Testis (tissue), 3 donors: ENCODE data around the gene CA7. TPM values are rescaled to one million over a fixed set of nuclear protein-coding genes. Genes with fewer than 3 reads are reported as not detected.

Experiments used
- DNase-seq: peaks from one replicate; pipeline ENCODE4 v3.0.0-alpha.2; 2019
- H3K27ac ChIP-seq, 2 donors: fragments of 200-600 bp; sonication (generic); one replicate each; pipeline ENCODE4 v1.5.1; 2019
- H3K27me3 ChIP-seq: fragments of 200-600 bp; sonication (generic); one replicate; pipeline ENCODE4 v1.5.1; 2019
- H3K36me3 ChIP-seq: fragments of 200-600 bp; sonication (generic); one replicate; pipeline ENCODE4 v1.5.1; 2017; ENCODE audit warnings: low read depth; ENCODE audit errors: missing control alignments
- H3K4me1 ChIP-seq: fragments of 200-600 bp; sonication (generic); one replicate; pipeline ENCODE4 v1.5.1; 2019
- H3K4me3 ChIP-seq, 2 donors: fragments of 200-600 bp; sonication (generic); one replicate each; pipeline ENCODE4 v1.5.1; 2017 to 2019
- H3K9me3 ChIP-seq: fragments of 200-600 bp; sonication (generic); one replicate; pipeline ENCODE4 v1.5.1; 2017
- CTCF ChIP-seq, 3 experiments: fragments of 450-650 bp in 2 of 3; fragments of 200-600 bp in 1 of 3; sonication (generic) in 1 of 3; IDR thresholded peaks; one replicate each; pipeline ENCODE4 v1.5.1; 2016 to 2019; ENCODE audit warnings: antibody characterized with exemption in 3 of 3, mild to moderate bottlenecking in 2 of 3, moderate library complexity in 1 of 3
- POLR2A ChIP-seq: fragments of 450-650 bp; IDR thresholded peaks from one replicate; pipeline ENCODE4 v1.6.1; 2017; ENCODE audit warnings: antibody characterized with exemption, mild to moderate bottlenecking, moderate library complexity
- WGBS, 2 donors: methylation state at CpG; one replicate each; pipeline ENCODE4 v1.1.5; 2018; 5-methylcytosine and 5-hydroxymethylcytosine counted together
- intact Hi-C: fragments of 100-400 bp; cut with DNase I; formaldehyde crosslinking; loops from one replicate; pipeline ENCODE4 v1.15.1; 2023; ENCODE audit warnings: low total_unique reads
- polyA plus RNA-seq: library from polyadenylated mRNA; stranded (reverse); fragments of 350-450 nt; fragmentation: Illumina TruSeq; extraction: RNeasy Lipid Tissue Mini Kit (QIAGEN cat#74804); gene quantifications from one replicate; pipeline ENCODE4 v1.2.3, GENCODE V29; 2014; ENCODE audit warnings: low read depth, low replicate concordance; ENCODE audit not compliant: insufficient read depth
- total RNA-seq, 2 donors: library from RNA; depleted of rRNA; stranded (reverse); fragments of >200 nt; gene quantifications; one replicate each; pipeline ENCODE4 v1.2.3, GENCODE V29; 2016

CA7 gene
- total and polyA plus RNA-seq, 3 donors from 2014 or later, result 1.2 to 1.9 (median 1.4) TPM

DNA sequence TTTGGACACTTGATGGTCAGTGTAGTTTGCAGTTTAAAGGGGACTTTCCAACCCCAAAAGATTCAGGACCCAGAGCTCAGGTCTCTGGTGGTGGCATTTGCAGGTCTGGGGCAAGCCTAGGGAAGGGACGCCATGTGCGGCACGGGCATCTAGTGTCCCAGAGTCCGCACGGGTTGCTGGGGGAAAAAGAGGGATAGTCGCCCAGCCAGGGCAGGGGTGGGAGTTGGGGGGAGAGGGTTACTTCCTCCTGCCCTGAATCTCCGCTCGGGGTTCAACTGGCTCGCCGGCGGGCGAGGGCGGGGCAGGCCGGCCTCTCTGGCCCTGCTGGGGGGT lies 239 bp upstream of the CA7 start:
- 24 to 37% methylated on average over 6 of the region's 14 CpGs for WGBS, 2 donors

DNA sequence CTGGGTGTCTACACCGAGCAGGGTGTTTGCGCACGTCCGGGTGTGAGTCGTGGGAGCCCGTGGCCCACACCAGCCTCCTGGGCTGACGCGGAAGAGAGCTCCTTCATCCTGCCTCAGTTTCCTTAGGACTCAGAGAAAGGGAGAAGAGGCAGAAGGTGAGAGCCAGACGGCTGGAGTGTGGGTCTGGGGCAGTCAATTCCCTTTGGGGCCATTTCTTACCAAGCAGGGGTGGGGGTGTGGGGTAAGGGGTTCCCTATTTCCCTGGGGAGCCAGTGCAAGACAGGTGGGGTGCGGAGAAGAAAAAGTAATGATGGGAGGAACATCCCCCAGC lies 831 bp downstream of the CA7 start:
- Histone ChIP-seq H3K9me3 (no peaks in the 10 kb centered on the region), H3K27ac (no peak overlapping the region), H3K4me3 (peak overlapping the region in 1 of 2 donors; percentile 56), H3K36me3 (no peaks in the 10 kb centered on the region), H3K27me3 (no peaks in the 10 kb centered on the region), H3K4me1 (no peaks in the 10 kb centered on the region)
- intact Hi-C loops, result no loop called here
- 8 to 9% methylated on average over 8 to 10 of the region's 10 CpGs for WGBS, 2 donors
- TF ChIP-seq CTCF (IDR thresholded peaks at IDR 0.05), result no peak
- TF ChIP-seq POLR2A, result no peak
- no peak for DNase-seq

More for the DNA sequence above, 239 bp upstream of the CA7 start:
- H3K9me3 ChIP-seq, result no peaks in the 10 kb centered on the region
- no peak overlapping the region for H3K27ac ChIP-seq
- no peaks in the 10 kb centered on the region for H3K36me3 ChIP-seq
- no peak for DNase-seq
- TF ChIP-seq CTCF (IDR thresholded peaks at IDR 0.05) (no peak), POLR2A (no peak)
- intact Hi-C loops, result no loop called here
- peak overlapping the region; percentile 27 to 56 for H3K4me3 ChIP-seq
- H3K27me3 ChIP-seq, result no peaks in the 10 kb centered on the region
- H3K4me1 ChIP-seq, result no peaks in the 10 kb centered on the region

DNA sequence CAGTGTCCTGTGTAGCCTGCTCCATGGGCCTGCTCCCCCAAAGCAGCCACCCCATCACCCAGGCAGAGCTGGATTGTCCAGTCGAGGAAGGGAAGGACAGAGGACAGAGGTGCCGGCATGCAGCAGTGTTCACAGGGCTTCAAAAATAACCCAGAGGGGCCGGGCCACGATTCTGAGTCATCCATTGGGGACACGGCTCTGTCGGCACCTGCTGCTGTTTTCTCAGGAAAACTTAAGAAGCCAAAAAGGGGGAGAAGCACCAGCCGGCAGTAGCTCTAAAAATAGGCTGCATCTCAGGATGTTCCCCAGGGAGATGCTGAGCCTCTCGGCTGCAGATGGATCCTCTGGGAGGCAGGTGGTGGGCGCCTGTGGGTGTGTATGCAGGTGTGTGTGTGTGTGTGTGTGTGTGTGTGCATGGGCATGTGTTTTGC lies 1.6 kb downstream of the CA7 start:
- no peak for DNase-seq
- Histone ChIP-seq H3K4me1 (no peaks in the 10 kb centered on the region), H3K36me3 (no peaks in the 10 kb centered on the region), H3K4me3 (no peak overlapping the region), H3K9me3 (no peaks in the 10 kb centered on the region), H3K27ac (no peak overlapping the region), H3K27me3 (no peaks in the 10 kb centered on the region)
- TF ChIP-seq POLR2A (no peak), CTCF (IDR thresholded peaks at IDR 0.05) (no peak)
- 64 to 71% methylated on average over 9 of the region's 9 CpGs for WGBS, 2 donors
- intact Hi-C loops, result no loop called here

DNA sequence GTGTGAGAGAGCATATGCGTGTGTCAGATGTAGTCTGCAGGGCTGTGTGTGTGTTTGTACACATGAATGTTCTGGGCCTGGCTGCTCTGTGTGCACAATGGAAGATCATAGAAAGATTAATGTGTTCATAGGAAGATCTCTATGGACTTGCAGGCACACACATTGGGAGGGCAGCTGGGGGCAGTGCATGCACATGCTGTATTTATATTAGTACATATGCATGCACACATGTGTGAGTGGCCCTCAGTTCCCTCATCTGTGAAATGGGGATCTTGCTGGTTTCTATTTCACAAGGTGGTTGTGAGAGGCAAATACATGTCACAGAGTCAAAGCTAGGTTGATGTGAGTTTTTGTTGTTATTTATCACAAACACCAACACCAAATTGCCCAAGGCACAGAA lies 2.1 kb downstream of the CA7 start:
- Histone ChIP-seq H3K4me1 (no peaks in the 10 kb centered on the region), H3K4me3 (no peak overlapping the region), H3K27me3 (no peaks in the 10 kb centered on the region), H3K27ac (no peak overlapping the region), H3K36me3 (no peaks in the 10 kb centered on the region), H3K9me3 (no peaks in the 10 kb centered on the region)
- no peak for DNase-seq
- TF ChIP-seq CTCF (IDR thresholded peaks at IDR 0.05) (no peak), POLR2A (no peak)
- WGBS, 2 donors, result 85 to 95% methylated on average over 1 of the region's 1 CpG
- intact Hi-C loops, result no loop called here

- H3K27me3 ChIP-seq, result no peaks in the 10 kb centered on the region
- no peaks in the 10 kb centered on the region for H3K9me3 ChIP-seq
- H3K27ac ChIP-seq, result no peak overlapping the region
- H3K4me3 ChIP-seq, result no peak overlapping the region
- H3K36me3 ChIP-seq, result no peaks in the 10 kb centered on the region
- TF ChIP-seq CTCF (IDR thresholded peaks at IDR 0.05) (no peak), POLR2A (no peak)
- H3K4me1 ChIP-seq, result no peaks in the 10 kb centered on the region
- 96 to 98% methylated on average over 6 of the region's 6 CpGs for WGBS, 2 donors
- no peak for DNase-seq
- intact Hi-C loops, result no loop called here
Measured at GRCh38 chr16:66846831-66847230, 2.6 kb downstream of the CA7 start.
